Stomach (tissue), 9 donors: ENCODE data around the gene EGFL7. TPM values are rescaled to one million over a fixed set of nuclear protein-coding genes. Genes with fewer than 3 reads are reported as not detected.
"Not testable (repeated sequence)": the region's sequence is repeated elsewhere in the genome, so short reads cannot be mapped to it uniquely, and the experiment has no call there.

Experiments
- DNase-seq, 2 donors: peaks; one replicate each; pipeline versions ENCODE4 v3.0.0 to v3.0.0-alpha.2; 2013 to 2019
- H3K27ac ChIP-seq, 5 donors: fragments of 200-600 bp in 4 of 5; sonication (generic) in 4 of 5; one replicate each; pipeline ENCODE4 v1.5.1; 2013 to 2019; ENCODE audit warnings: mild to moderate bottlenecking in 1 of 5, moderate library complexity in 1 of 5
- H3K27me3 ChIP-seq, 3 donors: fragments of 200-600 bp; sonication (generic); one replicate each; pipeline ENCODE4 v1.5.1; 2017 to 2019; ENCODE audit warnings: mixed run types in 1 of 3
- H3K36me3 ChIP-seq, 4 donors: fragments of 200-600 bp; sonication (generic); 1 replicate in 3 of 4; 2 replicates in 1 of 4; pipeline ENCODE4 v1.5.1; 2016 to 2019
- H3K4me1 ChIP-seq, 4 donors: fragments of 200-600 bp; sonication (generic); one replicate each; pipeline ENCODE4 v1.5.1; 2016 to 2019
- H3K4me3 ChIP-seq, 4 donors: fragments of 200-600 bp; sonication (generic) in 3 of 4; one replicate each; pipeline ENCODE4 v1.5.1; 2016 to 2019; ENCODE audit warnings: mild to moderate bottlenecking in 1 of 4
- H3K9me3 ChIP-seq, 4 donors: fragments of 200-600 bp; sonication (generic); one replicate each; pipeline ENCODE4 v1.5.1; 2016 to 2019
- EP300 ChIP-seq: sonication (generic); formaldehyde crosslinking; IDR thresholded peaks from one replicate; pipeline ENCODE4 v1.6.1; 2017; ENCODE audit warnings: antibody characterized with exemption
- POLR2A ChIP-seq, 4 donors: fragments of 450-650 bp; IDR thresholded peaks; one replicate each; pipeline ENCODE4 v1.6.1; 2016; ENCODE audit warnings: antibody characterized with exemption in 4 of 4, control low read depth in 2 of 4, mild to moderate bottlenecking in 1 of 4, moderate library complexity in 1 of 4
- POLR2AphosphoS5 ChIP-seq, 3 donors: sonication (generic); formaldehyde crosslinking; IDR thresholded peaks; one replicate each; pipeline ENCODE4 v1.6.1; 2016; ENCODE audit warnings: antibody characterized with exemption in 3 of 3
- WGBS, 5 donors: extraction: QIAGEN DNeasy Blood & Tissue Kit in 3 of 5; methylation state at CpG; one replicate each; pipeline versions ENCODE4 v1.1.5 to v1.1.7; 2013 to 2018; 5-methylcytosine and 5-hydroxymethylcytosine counted together
- intact Hi-C: fragments of 100-400 bp; cut with DNase I; formaldehyde crosslinking; loops from one replicate; pipeline ENCODE4 v1.15.1; 2023; ENCODE audit warnings: low total_unique reads
- polyA plus RNA-seq, 3 donors: library from polyadenylated mRNA; stranded (reverse); fragments of 200-250 nt; gene quantifications; one replicate each; pipeline ENCODE4 v1.2.3, GENCODE V29; 2013
- total RNA-seq, 5 donors: library from RNA; depleted of rRNA; stranded (reverse); fragments of >200 nt; gene quantifications; one replicate each; pipeline versions ENCODE4 v1.1.0 to v1.2.3, GENCODE V29; 2014 to 2016
- TF ChIP-seq, protein P1 (sequence below), 7 experiments: fragments of 450-650 bp in 4 of 7; fragments of 200-600 bp in 3 of 7; sonication (generic) in 3 of 7; IDR thresholded peaks; one replicate each; pipeline ENCODE4 v1.5.1; 2016 to 2019; ENCODE audit warnings: antibody characterized with exemption in 7 of 7, control low read depth in 2 of 7, mild to moderate bottlenecking in 1 of 7
- donor health status: healthy with polysubstance abuse.
- donor health status: Bipolar disorder and iron deficiency.
- donor health status: healthy.

EGFL7 gene
- total and polyA plus RNA-seq, 8 donors: 20.9 to 1,085 (median 52.2) TPM

DNA sequence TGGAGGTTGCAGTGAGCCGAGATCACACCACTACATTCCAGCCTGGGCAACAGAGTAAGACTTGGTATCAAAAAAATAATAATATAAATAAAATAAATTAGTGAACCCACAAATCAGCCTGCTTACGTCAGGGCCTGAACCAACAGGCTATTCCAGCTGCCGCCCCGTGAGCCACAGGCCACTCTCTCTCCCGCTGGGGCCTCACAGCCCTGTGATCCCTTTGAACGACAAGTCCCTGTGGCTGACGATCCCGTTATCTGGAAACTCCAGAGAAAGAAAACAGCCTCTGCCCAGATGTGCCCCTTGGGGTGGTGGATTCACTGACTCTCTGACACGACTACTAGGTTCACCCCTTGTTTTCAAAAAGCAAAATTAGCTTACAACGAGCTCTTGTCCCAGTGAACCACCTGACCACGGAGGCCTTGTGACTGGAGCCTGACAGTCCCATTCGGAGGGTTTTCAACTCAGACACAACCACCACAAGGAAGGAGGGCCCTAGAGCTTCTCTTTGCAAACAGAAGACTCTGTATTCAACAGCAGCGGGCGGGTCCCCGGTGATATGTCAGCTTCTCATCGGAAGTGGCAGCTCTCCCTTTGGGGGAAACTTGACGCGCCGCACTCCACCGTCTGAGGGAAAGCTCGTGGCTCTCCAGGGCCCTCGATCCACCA lies 45.3 kb downstream of the EGFL7 start:
- DNase-seq: no peak
- intact Hi-C loops: no loop called here
- Histone ChIP-seq H3K9me3 (no peaks in the 10 kb centered on the region), H3K27me3 (peaks cover 6 to 25% (median 13%) of the 10 kb centered on the region in 3 donors), H3K27ac (no peak overlapping the region), H3K4me1 (peaks cover 11 to 15% (median 14%) of the 10 kb centered on the region in 4 donors), H3K4me3 (no peak overlapping the region), H3K36me3 (no peaks in the 10 kb centered on the region)
- 80 to 86% (median 82%) methylated on average over 19 to 22 of the region's 22 CpGs for WGBS, 5 donors
- TF ChIP-seq EP300: no peak
- TF ChIP-seq, protein P1, sequence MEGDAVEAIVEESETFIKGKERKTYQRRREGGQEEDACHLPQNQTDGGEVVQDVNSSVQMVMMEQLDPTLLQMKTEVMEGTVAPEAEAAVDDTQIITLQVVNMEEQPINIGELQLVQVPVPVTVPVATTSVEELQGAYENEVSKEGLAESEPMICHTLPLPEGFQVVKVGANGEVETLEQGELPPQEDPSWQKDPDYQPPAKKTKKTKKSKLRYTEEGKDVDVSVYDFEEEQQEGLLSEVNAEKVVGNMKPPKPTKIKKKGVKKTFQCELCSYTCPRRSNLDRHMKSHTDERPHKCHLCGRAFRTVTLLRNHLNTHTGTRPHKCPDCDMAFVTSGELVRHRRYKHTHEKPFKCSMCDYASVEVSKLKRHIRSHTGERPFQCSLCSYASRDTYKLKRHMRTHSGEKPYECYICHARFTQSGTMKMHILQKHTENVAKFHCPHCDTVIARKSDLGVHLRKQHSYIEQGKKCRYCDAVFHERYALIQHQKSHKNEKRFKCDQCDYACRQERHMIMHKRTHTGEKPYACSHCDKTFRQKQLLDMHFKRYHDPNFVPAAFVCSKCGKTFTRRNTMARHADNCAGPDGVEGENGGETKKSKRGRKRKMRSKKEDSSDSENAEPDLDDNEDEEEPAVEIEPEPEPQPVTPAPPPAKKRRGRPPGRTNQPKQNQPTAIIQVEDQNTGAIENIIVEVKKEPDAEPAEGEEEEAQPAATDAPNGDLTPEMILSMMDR (IDR thresholded peaks at IDR 0.05): no peak

DNA sequence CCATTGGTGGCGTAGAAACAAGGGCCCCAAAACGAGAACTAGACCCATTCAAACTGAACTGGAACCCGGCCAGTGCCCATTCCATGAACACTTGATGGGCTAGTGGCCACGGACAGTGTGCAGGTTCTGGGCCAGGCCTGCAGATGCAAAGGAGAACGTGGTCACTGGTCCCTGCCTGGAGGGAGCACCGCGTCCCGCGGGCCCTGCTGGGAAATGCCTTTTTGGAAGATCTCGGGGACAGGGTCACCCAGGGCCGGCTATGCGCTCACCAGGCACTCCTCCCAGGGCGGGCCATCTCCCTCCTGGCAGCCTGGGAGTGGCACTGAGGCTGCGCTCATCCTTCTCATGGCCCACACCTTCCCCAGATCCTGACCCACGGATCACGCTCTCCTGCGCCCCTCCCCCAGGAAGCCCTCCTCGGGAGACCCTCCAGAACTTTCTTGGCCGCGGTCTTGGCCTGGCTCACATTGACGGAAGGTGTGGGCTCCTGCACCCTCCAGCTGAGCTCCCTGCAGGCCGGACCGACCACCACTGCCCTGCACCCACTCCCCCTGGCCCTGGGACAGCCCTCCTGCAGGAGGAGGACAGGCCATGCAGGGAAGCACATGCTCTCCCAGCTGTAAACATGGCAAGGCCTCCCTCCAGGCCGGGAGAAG lies 46.9 kb downstream of the EGFL7 start:
- DNase-seq: peak in 1 of 2 donors; percentile 9
- no peaks in the 10 kb centered on the region for H3K9me3 ChIP-seq

DNA sequence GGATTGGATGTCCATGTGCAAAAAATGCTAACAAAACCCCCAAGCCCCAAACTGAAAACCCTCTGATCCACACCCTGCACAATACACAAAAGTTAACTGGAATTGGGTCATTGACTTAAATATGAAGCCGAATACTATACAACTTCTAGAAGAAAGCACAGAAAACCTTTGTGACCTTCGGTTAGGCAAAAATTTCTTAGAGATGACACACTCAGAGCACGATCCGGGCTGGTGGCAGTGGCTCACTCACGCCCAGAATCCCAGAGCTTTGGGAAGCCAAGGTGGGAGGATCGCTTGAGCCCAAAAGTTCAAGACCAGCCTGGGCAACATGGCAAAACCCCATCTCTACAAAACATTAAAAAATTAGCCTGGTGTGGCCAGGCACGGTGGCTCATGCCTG lies 47.8 kb downstream of the EGFL7 start:
- intact Hi-C loops: no loop called here
- H3K9me3 ChIP-seq: no peaks in the 10 kb centered on the region
- TF ChIP-seq EP300: no peak
- TF ChIP-seq POLR2A (IDR thresholded peaks at IDR 0.05): no peak
- TF ChIP-seq, protein P1 (IDR thresholded peaks at IDR 0.05): no peak
- TF ChIP-seq POLR2AphosphoS5 (IDR thresholded peaks at IDR 0.05): no peak
- no peak overlapping the region for H3K27ac ChIP-seq
- H3K36me3 ChIP-seq: no peaks in the 10 kb centered on the region
- 86 to 90% (median 87%) methylated on average over 7 of the region's 7 CpGs for WGBS, 5 donors
- peaks cover 6 to 51% (median 35%) of the 10 kb centered on the region in 3 donors for H3K27me3 ChIP-seq
- no peak for DNase-seq
- H3K4me3 ChIP-seq: no peak overlapping the region
- H3K4me1 ChIP-seq: peaks cover 11 to 36% (median 21%) of the 10 kb centered on the region in 4 donors

More for the DNA sequence above, 46.9 kb downstream of the EGFL7 start:
- Histone ChIP-seq H3K4me1 (peaks cover 11 to 29% (median 21%) of the 10 kb centered on the region in 4 donors), H3K36me3 (no peaks in the 10 kb centered on the region), H3K27ac (no peak overlapping the region), H3K27me3 (peaks cover 6 to 41% (median 28%) of the 10 kb centered on the region in 3 donors), H3K4me3 (no peak overlapping the region)
- intact Hi-C loops: no loop called here
- TF ChIP-seq, protein P1 (IDR thresholded peaks at IDR 0.05): no peak
- no peak for TF ChIP-seq POLR2A (IDR thresholded peaks at IDR 0.05)
- no peak for TF ChIP-seq EP300
- no peak for TF ChIP-seq POLR2AphosphoS5 (IDR thresholded peaks at IDR 0.05)
- WGBS, 5 donors: 85 to 90% (median 89%) methylated on average over 21 to 24 of the region's 24 CpGs

DNA sequence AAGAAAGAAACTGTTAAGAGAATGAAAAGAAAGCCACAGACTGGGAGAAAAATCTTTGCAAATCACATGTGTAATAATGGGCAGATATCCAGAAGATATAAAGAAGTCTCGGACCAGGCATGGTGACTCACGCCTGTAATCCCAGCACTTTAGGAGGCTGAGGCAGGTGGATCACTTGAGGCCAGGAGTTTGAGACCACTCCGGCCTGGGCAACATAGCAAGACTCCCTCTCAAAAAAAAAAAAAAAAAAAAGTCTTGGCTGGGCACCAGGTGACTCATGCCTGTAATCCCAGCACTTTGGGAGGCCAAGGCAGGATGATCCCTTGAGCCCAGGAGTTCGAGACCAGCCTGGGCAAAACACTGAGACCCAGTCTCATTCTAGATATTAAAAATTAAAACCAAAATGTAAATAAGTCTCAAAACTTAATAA lies 48.5 kb downstream of the EGFL7 start:
- Histone ChIP-seq H3K4me1 (peaks cover 11 to 36% (median 21%) of the 10 kb centered on the region in 4 donors), H3K27me3 (peaks cover 6 to 55% (median 35%) of the 10 kb centered on the region in 3 donors), H3K27ac (peak overlapping the region in 1 of 5 donors; percentile 56)
- H3K36me3 ChIP-seq, H3K9me3 ChIP-seq, DNase-seq, H3K4me3 ChIP-seq, intact Hi-C loops: not testable (repeated sequence)
- WGBS, 5 donors: 29 to 35% (median 33%) methylated on average over 4 of the region's 4 CpGs
